Measurements from ENCODE around the gene TMEM208.

Gene TMEM208

DNA sequence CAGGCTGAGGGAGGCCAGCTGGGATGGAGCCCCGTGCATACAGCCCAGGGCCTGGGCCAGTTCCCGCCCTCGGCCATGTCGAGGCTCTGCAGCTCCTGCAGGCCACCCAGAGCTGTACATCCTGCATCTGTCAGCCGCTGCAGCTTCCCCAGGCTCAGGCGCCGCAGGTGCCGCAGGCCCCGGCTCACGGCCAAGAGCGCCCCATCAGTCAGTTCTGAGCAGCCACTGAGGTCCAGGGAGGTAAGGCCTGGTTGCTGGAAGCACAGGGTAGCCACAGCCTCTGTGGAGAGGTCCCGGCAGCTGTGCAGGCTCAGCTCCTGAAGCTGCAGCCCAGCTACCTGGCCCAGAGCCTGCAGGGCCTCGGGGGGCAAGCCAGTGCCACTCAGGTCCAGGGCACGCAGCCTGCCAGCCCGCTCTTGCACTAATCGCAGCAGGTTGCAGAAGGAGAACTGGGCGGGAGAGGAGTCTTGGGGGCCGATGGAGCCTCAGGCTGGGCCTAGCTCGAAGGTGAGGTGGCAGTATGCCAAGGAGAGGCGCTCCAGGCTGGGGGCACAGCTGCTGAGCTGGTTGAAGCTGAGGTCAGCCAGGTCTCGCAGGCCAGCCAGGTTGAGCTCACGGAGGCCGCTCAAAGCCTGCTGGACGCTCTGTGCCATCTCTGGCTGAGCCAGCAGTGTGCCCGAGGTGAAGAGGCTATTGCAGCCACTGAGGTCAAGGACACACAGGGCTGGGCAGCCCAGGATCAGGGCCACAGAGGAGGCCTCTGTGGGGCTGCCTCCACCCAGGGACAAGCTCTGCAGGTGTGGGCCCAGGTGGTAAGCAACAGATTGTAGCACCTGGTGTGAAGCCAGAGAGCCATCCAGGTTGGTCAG lies 16.6 kb upstream of the TMEM208 start:
- no peak for DNase-seq

DNA sequence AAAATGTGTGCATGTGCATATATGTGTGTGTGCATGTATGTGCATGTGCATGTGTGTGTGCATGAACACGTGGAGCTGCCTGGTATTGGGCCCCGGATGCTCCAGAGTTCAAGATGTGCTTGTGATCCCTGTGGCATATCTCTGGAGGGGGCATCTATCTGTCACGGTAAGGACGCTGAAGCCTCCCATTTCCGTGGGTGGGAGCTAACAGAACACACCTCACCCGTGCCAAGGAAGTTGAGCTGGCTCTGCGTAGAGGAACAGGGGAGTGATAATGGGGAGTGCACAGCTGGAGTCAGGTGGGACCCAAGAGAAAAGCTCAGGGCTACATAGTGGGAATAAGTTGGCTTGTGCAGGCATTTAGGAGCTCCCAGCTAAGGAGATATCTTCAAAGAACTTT lies 15.3 kb upstream of the TMEM208 start:
- DNase-seq, result no peak

DNA sequence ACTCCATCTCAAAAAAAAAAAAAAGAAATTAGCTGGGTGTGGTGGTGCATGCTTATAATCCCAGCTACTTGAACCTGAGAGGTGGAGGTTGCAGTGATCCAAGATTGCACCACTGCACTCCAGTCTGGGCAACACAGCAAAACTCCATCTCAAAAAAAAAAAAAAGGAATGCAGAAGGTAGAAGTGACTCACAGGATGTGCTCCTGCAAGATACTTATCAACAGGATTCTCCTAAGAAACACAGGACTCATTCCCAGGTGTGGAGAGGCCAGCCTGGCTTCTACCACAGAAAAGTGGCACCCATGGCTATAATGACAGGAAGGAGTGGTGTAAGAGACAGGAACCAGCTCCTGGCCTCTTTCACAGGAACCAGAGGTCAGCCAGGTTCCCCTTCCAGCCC lies 14.2 kb upstream of the TMEM208 start:
- no peak for DNase-seq

DNA sequence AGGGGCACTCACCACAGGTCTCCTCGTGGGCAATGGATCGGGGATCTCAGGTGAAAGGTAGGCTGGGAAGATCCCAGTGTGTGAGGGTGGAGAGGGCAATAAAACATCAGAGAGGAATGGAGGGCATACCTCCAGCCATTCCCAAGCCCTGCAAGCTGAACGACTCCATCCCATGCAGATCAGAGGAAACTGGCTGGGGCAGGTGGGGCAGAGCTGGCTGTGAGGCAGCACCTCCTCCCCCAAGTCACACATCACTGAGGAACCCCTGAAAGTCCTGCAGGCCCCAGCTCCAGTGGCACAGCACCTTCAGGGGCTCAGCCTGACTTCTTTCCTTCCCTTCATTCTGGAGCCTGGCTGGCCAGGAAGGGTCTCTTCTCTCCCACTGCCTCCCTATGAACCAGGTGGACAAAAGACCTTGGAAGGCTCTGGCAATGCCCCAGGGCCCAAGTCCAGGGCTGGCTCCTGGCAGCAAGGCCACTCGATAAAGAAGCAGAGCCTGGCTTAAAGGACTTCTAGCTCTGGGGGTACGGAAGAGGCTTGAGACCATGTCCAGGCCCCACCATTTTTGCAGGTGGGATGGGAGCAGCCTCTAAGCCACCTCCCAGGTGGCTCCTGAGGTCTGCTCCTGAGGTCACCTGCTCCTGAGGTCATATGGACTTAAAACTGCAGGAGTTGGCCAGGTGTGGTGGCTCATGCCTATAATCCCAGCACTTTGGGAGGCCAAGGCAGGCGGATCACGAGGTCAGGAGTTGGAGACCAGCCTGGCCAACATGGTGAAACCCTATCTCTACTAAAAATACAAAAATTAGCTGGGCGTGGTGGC lies 13.5 kb upstream of the TMEM208 start:
- DNase-seq, result no peak

DNA sequence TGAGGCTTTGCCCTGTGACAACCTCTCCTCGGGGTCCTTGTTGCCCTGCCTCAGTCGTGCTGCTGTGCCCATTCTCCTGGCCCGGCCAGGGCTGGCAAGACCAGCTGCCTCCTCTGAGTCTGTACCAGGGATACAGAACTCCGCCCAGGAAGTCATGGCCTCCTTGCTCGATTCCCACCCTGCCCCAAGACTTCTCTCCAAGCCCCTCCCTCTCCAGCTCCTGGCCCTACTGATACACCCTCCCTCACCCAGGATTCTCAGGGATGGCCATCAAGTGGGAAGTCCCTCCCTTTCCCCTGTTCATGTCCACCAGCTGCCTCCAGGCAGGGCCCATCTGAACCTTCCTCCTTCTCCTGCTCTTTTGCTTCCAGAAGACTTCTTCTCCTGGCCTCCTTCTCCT lies 11.2 kb upstream of the TMEM208 start:
- DNase-seq, result no peak

DNA sequence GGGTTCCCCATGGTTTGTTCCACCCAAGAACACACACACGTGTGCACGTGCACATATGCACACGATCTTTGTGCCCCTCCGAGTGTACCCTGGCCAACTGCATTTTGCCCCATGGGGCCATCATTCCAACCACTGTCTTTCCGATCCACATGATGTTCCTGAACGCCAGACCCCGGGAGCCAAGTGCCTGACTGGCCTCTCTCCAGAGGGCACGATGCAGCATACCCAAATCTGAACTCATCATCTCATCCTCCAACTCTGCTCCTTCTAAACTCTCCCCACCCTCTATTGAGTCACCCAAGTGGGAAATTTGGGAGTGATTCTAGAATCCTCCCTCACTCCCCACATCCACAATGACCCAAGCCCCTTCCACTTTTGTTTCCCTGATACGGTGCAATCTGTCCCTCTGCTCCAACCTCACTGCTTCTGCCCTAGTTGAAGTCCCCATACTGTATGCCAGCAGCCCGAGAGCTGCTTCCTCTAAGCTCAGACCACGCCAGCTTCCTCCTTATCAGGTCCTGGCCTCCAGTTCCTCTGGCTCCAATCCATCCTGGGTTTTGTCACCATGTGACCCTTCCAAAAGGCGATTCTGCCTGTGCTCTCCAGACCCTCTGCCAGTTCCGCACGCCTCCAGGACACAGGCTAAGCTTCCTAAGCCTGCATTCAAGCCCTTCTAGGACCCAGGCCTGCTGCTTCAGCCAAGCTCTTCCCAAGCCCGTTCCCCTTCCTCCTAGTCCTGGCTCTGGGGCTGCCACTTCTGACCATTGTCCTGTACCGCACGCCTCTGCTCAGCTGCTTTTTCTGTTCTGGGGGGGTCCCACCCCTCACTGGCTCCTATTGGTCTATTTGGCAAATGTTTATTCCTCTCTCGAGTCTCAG lies 10.1 kb upstream of the TMEM208 start:
- DNase-seq, result no peak

DNA sequence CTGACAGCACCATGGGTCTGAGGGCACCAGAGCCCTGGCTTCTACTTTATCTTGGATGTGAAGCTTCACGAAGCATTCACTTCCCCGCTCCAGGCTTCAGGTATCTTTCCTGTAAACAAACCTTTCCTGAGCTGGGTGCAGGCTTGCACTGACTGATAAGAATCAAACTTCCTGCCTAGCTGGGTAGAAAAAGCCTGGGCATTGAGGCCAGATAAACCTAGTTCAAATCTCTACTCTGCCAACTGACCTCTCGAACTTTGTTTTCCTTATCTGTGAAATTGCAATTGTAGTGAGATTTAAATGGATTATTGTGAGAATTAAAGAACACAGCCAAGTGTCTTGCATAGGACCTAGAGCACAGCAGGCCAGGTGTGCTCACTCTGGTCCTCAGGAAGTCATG lies 2.9 kb upstream of the TMEM208 start:
- no peak for DNase-seq

DNA sequence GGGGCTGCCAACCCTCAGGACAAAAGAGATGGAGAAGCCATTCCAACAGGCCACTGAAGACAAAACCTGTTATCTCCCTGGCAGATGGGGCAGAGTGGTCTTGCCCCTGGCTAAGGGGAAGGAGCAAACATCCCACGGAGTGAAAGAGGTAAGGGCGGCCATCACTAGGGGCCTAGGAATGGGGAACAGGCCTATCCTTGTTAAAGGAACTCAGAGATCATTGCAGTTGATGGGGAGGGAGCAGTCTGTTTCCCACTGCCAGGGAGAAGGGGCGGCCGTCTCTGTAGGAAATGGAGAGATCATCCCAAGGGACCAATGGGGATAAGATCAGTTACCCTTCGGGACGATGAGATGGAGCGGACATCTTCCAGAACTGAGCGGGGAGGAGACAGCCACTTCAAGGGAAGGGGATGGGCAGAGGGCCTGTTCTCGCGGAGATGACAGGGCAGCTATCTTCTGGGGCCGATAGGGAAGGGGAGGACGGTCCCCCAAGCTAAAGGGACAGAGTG lies 581 bp upstream of the TMEM208 start:
- DNase-seq, result no peak

DNA sequence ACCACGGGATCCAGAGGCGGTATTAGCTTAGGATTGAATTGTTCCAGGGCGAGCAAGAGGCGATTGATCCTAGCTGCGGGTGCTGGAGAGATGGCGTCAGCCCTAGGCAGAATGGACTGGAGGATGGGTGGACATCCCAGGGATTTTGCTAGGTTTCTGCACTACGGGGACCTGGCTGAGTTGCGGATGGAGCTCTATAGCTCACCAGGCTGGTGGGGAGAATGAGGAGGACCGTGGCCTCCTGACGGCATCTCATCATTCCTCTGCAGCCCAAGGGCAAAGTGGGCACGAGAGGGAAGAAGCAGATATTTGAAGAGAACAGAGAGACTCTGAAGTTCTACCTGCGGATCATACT lies 614 bp downstream of the TMEM208 start:
- no peak for DNase-seq

DNA sequence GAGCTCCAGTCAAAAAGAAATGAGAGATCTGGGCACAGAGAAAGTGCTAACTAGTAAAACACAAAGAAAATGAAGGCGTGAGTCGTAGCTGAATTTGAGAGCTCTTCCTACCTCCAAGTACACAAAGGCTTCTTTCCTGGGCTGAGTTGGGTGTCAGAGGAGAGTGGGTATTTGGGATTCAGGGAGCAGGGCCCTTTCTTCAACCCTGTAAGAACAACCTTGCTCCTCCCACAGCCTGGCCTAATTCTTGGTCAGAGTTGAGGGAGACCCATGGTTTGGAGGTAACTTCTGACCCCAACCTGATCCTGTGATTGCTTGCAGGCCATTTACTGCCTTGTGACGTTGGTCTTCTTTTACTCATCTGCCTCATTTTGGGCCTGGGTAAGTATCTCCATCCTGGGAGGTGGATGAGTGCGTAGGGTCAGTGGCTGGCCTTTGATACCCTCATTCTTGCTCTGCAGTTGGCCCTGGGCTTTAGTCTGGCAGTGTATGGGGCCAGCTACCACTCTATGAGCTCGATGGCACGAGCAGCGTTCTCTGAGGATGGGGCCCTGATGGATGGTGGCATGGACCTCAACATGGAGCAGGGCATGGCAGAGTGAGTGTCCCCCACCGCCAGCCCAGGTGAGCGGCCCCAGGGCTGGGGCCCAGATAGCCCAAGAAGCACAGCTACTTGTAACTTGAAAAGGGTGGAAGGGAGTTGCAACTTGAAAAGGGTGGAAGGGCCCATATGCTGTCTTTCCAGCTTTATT lies 1.3 kb downstream of the TMEM208 start:
- DNase-seq, result no peak

DNA sequence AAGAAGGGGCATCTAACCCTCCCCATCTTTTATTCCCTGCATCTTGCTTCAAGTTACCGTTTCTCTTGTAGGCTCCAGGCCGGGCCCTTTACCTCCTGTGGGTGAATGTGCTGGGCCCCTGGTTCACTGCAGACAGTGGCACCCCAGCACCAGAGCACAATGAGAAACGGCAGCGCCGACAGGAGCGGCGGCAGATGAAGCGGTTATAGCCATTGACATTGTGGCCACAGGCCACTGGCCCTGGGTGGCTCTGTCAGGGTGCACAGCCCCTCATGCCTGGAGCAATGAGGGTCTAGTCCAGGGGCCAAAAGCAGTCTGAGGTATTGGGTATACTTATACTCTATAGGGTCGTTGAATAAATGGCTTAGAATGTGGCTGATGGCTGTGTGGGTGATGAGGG lies 2.0 kb downstream of the TMEM208 start:
- no peak for DNase-seq

DNA sequence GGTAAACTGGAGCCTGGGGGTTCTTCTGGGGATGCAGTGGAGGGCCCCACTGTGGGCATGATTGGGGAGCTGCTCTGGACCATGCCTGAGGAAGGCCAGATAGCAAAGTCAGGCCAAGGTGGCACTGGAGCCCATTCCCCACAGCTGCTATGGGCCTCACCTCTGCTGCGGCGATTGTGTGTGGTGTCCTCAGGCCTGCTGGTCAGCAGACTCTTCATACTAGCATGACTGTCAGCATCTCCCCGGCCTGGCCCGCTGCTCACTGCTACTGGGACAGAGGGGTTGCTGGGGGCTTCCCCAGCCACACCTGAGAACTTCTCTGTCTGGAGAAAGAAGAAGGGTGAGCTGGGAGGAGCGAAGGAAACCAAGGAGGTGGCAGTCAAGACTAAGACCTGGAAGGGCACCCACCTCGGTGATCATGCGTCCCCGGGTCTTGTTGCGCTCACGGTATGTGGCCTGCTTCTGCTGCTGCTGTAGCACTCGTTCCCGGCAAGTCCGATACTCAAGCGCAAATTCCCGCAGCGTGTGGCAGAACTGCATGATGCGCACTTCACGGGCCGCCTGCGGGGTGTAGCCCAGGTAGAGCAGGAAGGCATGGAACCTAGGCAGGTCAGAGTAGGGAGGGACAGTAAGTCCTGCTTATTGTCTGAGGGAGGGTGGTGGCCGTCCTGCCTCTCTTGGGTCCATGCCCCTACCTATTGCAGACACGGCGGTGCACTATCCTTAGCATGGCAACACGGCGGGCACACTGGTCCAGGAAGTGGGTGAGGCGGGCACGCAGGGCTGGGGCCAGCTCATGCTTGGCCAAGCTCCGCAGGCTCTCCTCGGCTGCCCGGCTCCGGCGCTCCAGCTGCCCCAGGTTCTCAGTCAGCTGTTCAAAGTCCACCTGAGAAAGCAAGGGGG lies 3.2 kb downstream of the TMEM208 start:
- no peak for DNase-seq

DNA sequence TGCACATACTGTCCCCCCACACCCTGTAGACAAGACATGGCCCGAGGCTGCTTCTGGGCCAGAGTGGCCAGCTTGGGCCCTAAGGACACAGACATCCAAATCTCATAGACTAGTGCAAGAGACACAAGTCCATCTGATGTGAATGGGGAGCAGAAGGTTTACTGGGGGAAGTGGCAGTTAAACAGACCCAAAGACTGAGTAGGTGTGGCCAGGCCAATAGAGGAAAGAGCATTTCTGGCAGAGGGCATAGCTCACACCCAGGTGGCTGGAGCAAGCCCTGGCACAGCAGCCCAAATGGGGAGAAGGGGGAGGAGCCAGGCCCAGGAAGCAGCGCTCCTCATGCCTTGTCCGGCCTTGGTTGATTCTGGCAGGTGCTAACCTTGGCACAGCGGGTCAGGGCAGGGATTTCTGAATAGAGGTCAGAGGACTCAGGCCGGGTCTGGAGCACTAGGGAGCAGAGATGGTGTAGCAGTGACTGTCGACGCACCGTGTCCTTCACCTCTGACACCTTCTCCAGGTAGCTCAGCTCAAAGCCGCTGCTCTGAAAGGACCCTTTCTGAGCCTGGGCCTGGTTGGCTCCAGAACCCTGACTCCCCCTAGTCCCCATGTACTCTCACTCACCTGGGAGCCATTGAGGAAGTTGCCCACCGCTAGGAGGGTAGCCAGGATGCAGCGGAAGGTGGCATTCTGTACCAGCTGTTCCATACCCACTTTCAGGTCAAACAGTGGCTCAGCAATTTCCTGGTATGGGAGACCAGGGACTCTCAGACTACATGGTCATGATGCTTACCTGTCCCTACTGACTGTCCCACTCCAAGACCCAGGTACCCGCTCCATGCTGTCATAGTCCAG lies 4.1 kb downstream of the TMEM208 start:
- no peak for DNase-seq

DNA sequence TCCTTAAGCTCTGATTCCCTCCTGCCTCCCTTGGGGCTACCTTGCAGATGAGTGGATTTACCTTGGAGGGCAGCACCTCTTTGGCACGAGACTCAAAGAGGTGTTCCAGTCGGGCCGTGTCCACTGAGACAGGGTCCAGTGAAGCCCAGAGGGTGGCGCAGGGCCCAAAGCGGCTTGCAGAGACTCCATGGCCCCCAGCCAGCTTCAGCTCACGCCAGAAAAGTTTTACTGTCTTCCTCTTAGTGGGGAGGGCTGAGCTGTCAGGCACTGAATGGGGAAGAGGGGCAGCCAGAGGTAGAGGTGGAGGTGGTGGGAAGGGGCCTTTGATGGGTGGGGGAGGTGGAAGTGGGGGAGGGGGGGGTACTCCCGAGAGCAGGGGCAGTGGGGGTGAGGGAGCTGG lies 6.7 kb downstream of the TMEM208 start:
- DNase-seq, result no peak

DNA sequence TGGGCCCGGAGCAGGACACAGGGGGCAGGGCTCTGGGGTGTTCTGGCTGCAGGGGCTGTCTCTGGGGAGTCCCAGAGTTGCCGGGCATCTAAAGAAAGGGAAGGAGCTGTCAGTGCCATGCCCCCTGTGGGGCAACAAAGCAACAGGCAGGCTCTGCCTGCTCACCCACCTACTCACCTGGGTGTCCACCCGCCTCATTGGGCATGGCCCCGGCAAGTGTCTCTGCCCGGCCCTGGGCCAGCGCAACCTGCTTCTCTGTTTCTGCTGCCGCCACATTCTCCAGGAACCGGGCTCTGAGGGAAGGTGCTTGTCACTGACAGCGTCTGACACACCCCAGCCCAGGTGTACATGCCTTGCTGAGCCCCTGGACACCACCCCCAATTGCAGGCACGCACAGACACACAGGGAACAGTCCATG lies 7.3 kb downstream of the TMEM208 start:
- no peak for DNase-seq

DNA sequence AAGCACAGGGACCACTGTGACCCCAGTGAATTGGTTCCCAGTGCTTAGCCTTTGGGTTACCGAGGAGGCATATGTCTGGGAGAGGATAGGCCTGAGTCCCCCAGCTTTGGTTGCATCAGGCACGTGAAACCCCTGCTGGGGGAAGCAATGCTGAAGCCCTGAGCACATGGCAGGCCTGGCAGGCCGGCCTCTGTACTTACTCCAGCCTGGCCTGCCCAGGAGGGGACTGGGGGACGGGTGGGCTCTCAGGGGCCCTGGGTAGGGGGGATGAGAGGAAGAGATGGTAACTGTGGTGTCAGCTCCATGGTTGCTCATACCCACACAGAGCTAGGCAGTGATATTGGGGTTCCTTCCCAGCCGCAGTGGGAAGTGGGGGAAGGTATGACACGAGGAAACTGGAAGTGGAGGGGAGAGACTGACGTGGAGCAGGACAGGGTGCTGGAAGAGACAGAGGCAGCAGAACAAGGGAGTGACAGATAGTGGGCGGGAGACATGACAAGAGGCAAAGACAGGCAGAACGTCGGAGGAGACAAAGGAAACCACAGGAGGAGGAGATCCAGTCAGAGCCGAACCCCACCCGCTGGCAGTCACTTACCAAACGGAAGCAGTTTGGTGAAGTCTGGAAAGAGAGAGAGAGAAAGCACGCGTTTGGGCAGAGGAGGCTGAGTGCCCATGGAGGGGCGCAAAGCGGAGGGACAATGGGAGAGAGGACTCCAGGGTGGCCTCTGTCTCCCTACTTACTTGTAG lies 9.1 kb downstream of the TMEM208 start:
- DNase-seq, result peak; percentile 53

DNA sequence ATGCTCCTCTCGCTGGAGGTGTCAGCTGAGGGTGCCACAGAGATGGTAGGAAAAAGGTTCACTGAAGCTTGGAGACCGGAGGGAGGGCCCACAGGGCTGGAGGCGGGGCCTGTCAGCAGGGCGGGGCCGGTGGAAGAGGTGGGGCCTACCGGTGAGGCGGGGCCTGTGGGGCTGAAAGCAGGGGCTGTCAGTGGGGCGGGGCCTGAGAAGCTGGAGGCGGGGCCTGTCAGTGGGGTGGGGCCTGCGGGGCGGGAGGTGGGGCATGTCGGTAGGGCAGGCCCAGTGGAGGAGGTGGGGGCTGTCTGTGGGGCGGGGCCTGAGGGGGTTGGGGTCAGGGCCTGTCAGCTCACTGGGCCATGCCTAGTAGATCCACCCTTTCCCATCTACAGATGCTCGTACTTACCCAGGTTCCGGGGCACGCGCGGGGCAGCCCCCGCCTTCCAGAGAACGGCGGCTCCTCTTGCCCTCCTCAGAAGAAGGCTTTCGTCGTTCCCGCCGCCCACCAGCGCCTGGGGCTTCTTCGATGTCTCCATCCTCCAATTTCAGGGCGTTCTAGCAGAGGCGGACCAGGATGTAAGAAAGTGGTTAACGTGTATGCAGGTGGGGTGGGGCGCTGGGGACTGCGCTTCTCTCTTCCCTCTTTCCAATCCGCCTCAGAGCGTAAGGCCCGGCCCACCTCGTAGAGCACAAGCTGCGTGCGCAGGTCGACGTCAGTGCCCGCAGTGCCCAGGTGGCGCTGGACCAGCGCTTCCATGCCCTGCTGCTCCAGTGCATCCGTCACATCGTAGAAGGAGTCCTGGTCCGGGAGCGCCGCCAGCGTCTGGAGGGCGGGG lies 9.8 kb downstream of the TMEM208 start:
- DNase-seq, result peak; percentile 77
